HepG2 (cell line): Measurements from ENCODE around the gene PARN. TPM values are rescaled to one million over a fixed set of nuclear protein-coding genes. Genes with fewer than 3 reads are reported as not detected.

Source experiments
- ATAC-seq: fragments of 200-7000 bp; cut with Tn5 transposase; 3 replicates; pipeline ENCODE4 v1.9.1; 2020; ENCODE audit warnings: mild to moderate bottlenecking, moderate library complexity
- BruUV-seq: library from RNA; stranded (reverse); fragments of 400-500 nt; replicated peaks from 2 replicates; lab custom pipeline; 2021; lab: Mats Ljungman, UMichigan
- CTCF ChIA-PET: fragments of 300-600 bp; formaldehyde crosslinking; extraction: SDS; loops from one replicate; lab custom pipeline; 2021; ENCODE audit warnings: low total read pairs, inconsistent platforms, low intra/inter-chr PET ratio; lab: Yijun Ruan, JAX
- POLR2A ChIA-PET: fragments of 350-600 bp; sonication (Branson Sonifier 250); formaldehyde crosslinking; loops from one replicate; lab custom pipeline; 2020; ENCODE audit warnings: antibody characterized with exemption, inconsistent platforms; lab: Yijun Ruan, JAX
- DNase-seq: peaks from one replicate; pipeline ENCODE4 v3.0.0-alpha.2; 2015; ENCODE audit warnings: low spot score
- FAIRE-seq: peaks from 3 replicates; lab custom pipeline; 2011; peaks lifted over from hg19 to GRCh38; lab: Jason Lieb, UNC
- H2AFZ ChIP-seq: one replicate; pipeline ENCODE4 v1.6.1; 2011; ENCODE audit warnings: low read length, inconsistent platforms
- H3K27ac ChIP-seq: fragments of 300-600 bp; 3 replicates; pipeline ENCODE4 v1.8.0; 2011; ENCODE audit warnings: mixed run types, mild to moderate bottlenecking, mixed read lengths, low read length, inconsistent platforms; ENCODE audit not compliant: insufficient read depth; ENCODE audit errors: extremely low read length
- H3K27me3 ChIP-seq, 2 experiments: fragments of 200-600 bp in 1 of 2; 2 replicates in 1 of 2; 3 replicates in 1 of 2; pipeline versions ENCODE4 v1.6.0 to v1.8.0; 2011; ENCODE audit warnings: low read length in 2 of 2, mild to moderate bottlenecking in 2 of 2, moderate library complexity in 2 of 2, inconsistent platforms in 1 of 2; ENCODE audit not compliant: insufficient read depth in 2 of 2, control insufficient read depth in 1 of 2
- H3K36me3 ChIP-seq, 2 experiments: fragments of 200-600 bp in 1 of 2; replicated peaks in 1 of 2; 2 replicates in 1 of 2; 3 replicates in 1 of 2; pipeline versions ENCODE4 v1.5.1 to v1.8.0; 2011; ENCODE audit warnings: low read length in 2 of 2, inconsistent platforms in 1 of 2; ENCODE audit not compliant: insufficient read depth in 2 of 2, control insufficient read depth in 1 of 2
- H3K4me1 ChIP-seq: 2 replicates; pipeline ENCODE4 v1.5.1; 2012; ENCODE audit warnings: low read length, inconsistent platforms; ENCODE audit not compliant: insufficient read depth
- H3K4me2 ChIP-seq: 2 replicates; pipeline ENCODE4 v1.6.0; 2011; ENCODE audit warnings: low read depth, low read length, inconsistent platforms
- H3K4me3 ChIP-seq, 3 experiments: fragments of 200-600 bp in 1 of 3; sonication (generic), shearing (Covaris generic) in 1 of 3; replicated peaks in 1 of 3; 2 replicates each; pipeline ENCODE4 v1.5.1; 2011 to 2016; ENCODE audit warnings: low read length in 3 of 3, inconsistent platforms in 2 of 3, low read depth in 2 of 3, mild to moderate bottlenecking in 2 of 3, control low read depth in 1 of 3, mixed read lengths in 1 of 3; ENCODE audit not compliant: insufficient read depth in 1 of 3
- H3K79me2 ChIP-seq: one replicate; pipeline ENCODE4 v1.6.1; 2011; ENCODE audit warnings: low read length, inconsistent platforms; ENCODE audit not compliant: insufficient read depth
- H3K9ac ChIP-seq: 2 replicates; pipeline ENCODE4 v1.6.0; 2011; ENCODE audit warnings: mild to moderate bottlenecking, low read depth, low read length, inconsistent platforms; ENCODE audit not compliant: insufficient read depth
- H3K9me3 ChIP-seq: 2 replicates; pipeline ENCODE4 v1.5.1; 2012; ENCODE audit warnings: mild to moderate bottlenecking, low read length
- H4K20me1 ChIP-seq: 2 replicates; pipeline ENCODE4 v1.6.0; 2011; ENCODE audit warnings: inconsistent platforms, mild to moderate bottlenecking, low read length, moderate library complexity; ENCODE audit not compliant: insufficient read depth
- FOXO1 ChIP-seq: sonication (generic); formaldehyde crosslinking; IDR thresholded peaks from 2 replicates; pipeline ENCODE4 v1.4.0; 2020; ENCODE audit warnings: missing genetic modification reagents
- KLF13 ChIP-seq: sonication (generic); formaldehyde crosslinking; IDR thresholded peaks from 2 replicates; pipeline ENCODE4 v1.4.0; 2020; ENCODE audit warnings: mild to moderate bottlenecking, missing genetic modification reagents
- NCOA2 ChIP-seq: sonication (generic); formaldehyde crosslinking; IDR thresholded peaks from 2 replicates; pipeline ENCODE4 v1.8.0; 2022; ENCODE audit warnings: inconsistent platforms
- POLR2AphosphoS2 ChIP-seq: IDR thresholded peaks from 2 replicates; pipeline ENCODE4 v1.6.1; 2011; ENCODE audit warnings: low read depth, low read length, improper control_type of control experiment
- SOX13 ChIP-seq, 3 experiments: fragments of 450-650 bp in 1 of 3; sonication (generic) in 1 of 3; formaldehyde crosslinking in 1 of 3; IDR thresholded peaks in 2 of 3; conservative IDR thresholded peaks in 1 of 3; 2 replicates each; pipeline versions ENCODE4 v1.5.0 to v1.6.1; 2016 to 2020; ENCODE audit warnings: antibody characterized with exemption in 1 of 3, mild to moderate bottlenecking in 1 of 3, missing compliant biosample characterization in 1 of 3, missing genetic modification reagents in 1 of 3, moderate library complexity in 1 of 3
- SOX6 ChIP-seq, 2 experiments: fragments of 450-650 bp in 1 of 2; sonication (generic) in 1 of 2; formaldehyde crosslinking in 1 of 2; IDR thresholded peaks; 2 replicates each; pipeline versions ENCODE4 v1.4.0 to v1.6.1; 2017 to 2020; ENCODE audit warnings: antibody characterized with exemption in 1 of 2, mild to moderate bottlenecking in 1 of 2, missing genetic modification reagents in 1 of 2
- SP4 ChIP-seq: sonication (generic); formaldehyde crosslinking; IDR thresholded peaks from 2 replicates; pipeline ENCODE4 v1.8.1; 2023; ENCODE audit warnings: mild to moderate bottlenecking, missing genetic modification reagents
- TCF7 ChIP-seq: sonication (generic); IDR thresholded peaks from 2 replicates; pipeline ENCODE4 v1.6.1; 2016; ENCODE audit warnings: antibody characterized with exemption, low read depth
- ZNF24 ChIP-seq: fragments of 450-650 bp; IDR thresholded peaks from 2 replicates; pipeline ENCODE4 v1.6.1; 2017; ENCODE audit warnings: antibody characterized with exemption, mild to moderate bottlenecking
- ZNF616 ChIP-seq: sonication (generic); formaldehyde crosslinking; IDR thresholded peaks from 2 replicates; pipeline ENCODE4 v1.5.0; 2020; ENCODE audit warnings: low read depth, mild to moderate bottlenecking, missing genetic modification reagents
- WGBS: methylation state at CpG from one replicate; pipeline ENCODE4 v1.1.6; 2017; ENCODE audit warnings: low lambda C conversion rate; 5-methylcytosine and 5-hydroxymethylcytosine counted together
- in situ Hi-C: cut with HindIII; loops from 2 replicates; pipeline ENCODE4 v1.10.0; 2017; ENCODE audit warnings: low pct_unique_long_range_greater_than_20kb; ENCODE audit not compliant: extremely low pct_ligation_motif_present
- intact Hi-C: fragments of 100-400 bp; cut with micrococcal nuclease; formaldehyde crosslinking; loops from one replicate; pipeline ENCODE4 v1.10.0; 2022; ENCODE audit not compliant: unreplicated experiment
- polyA plus RNA-seq, 8 experiments: library from polyadenylated mRNA; depleted of rRNA in 3 of 8; stranded (reverse) in 7 of 8; unstranded in 1 of 8; fragments of >200 nt; fragmentation: Illumina TruSeq in 4 of 8; extraction: Trizol in 4 of 8; gene quantifications; 2 replicates each; pipeline versions ENCODE4 v1.2.1 to v1.2.3, GENCODE V29; 2011 to 2016; ENCODE audit warnings: low read depth in 4 of 8, missing spikeins in 1 of 8, mixed read lengths in 1 of 8; ENCODE audit not compliant: insufficient read depth in 1 of 8
- total RNA-seq, 5 experiments: library from RNA; depleted of rRNA; stranded (reverse); fragments of >200 nt; fragmentation: Illumina TruSeq; extraction: Trizol; gene quantifications; 2 replicates each; pipeline ENCODE4 v1.2.3, GENCODE V29; 2016; ENCODE audit warnings: low read depth in 1 of 5
- TF ChIP-seq, protein P1 (sequence below): sonication (generic); formaldehyde crosslinking; IDR thresholded peaks from 2 replicates; pipeline ENCODE4 v1.9.0; 2021; ENCODE audit warnings: missing genetic modification reagents, mild to moderate bottlenecking, borderline replicate concordance
- TF ChIP-seq, protein P2 (sequence below): IDR thresholded peaks from 2 replicates; pipeline ENCODE4 v1.6.1; 2016; ENCODE audit warnings: missing compliant biosample characterization, missing genetic modification reagents, borderline replicate concordance
- TF ChIP-seq, protein P3 (sequence below): sonication (generic); formaldehyde crosslinking; IDR thresholded peaks from 2 replicates; pipeline ENCODE4 v1.5.0; 2020; ENCODE audit warnings: missing genetic modification reagents, mild to moderate bottlenecking, borderline replicate concordance
- TF ChIP-seq, protein P4 (sequence below), 2 experiments: sonication (generic) in 1 of 2; formaldehyde crosslinking in 1 of 2; IDR thresholded peaks; 2 replicates each; pipeline versions ENCODE4 v1.4.0 to v1.6.1; 2016 to 2020; ENCODE audit warnings: borderline replicate concordance in 1 of 2, low read depth in 1 of 2, mild to moderate bottlenecking in 1 of 2, missing genetic modification reagents in 1 of 2
- TF ChIP-seq, protein P5 (sequence below): IDR thresholded peaks from 2 replicates; pipeline ENCODE4 v1.6.1; 2018; ENCODE audit warnings: missing genetic modification reagents, mild to moderate bottlenecking, missing compliant biosample characterization

Gene PARN
- total and polyA plus RNA-seq, 2 of the 13 experiments (the other 11 are each of a cell fraction or from before 2014, with no cell fraction given), result 13.3 to 47.6 TPM

DNA sequence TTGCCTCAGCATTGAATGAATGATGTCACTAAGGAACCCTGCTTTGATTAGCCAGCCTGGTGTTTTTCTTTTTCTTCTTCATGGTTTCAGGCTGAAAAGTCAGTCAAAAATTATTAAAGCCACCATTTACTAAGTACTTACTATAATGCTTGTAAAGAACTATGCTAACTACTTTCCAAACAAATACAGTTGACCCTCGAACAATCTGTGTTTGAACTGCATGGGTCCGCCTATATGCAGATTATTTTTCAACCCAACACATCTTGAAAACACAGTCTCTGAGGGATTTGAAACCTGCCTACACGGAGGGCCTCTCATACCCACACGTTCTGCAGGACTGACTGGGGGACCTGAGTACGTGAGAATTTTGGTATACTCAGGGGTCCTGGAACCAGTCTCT lies 136.3 kb downstream of the PARN start:
- POLR2A ChIA-PET, result no interaction called here
- Histone ChIP-seq H3K79me2 (peaks cover 2% of the 10 kb centered on the region), H3K9me3 (no peaks in the 10 kb centered on the region), H3K27me3 (no peaks in the 10 kb centered on the region), H3K4me3 (no peak overlapping the region), H3K4me1 (peaks cover 86% of the 10 kb centered on the region), H3K9ac (no peak overlapping the region), H4K20me1 (no peaks in the 10 kb centered on the region), H3K4me2 (peak overlapping the region; percentile 38), H3K36me3 (peaks cover 0 to 4% of the 10 kb centered on the region in 2 experiments; a peak in 1 of 5 replicates), H3K27ac (peak overlapping the region; percentile 21), H2AFZ (no peak overlapping the region)
- CTCF ChIA-PET, result no interaction called here
- DNase-seq (peak; percentile 60), ATAC-seq (peak; percentile 42), FAIRE-seq (peak; percentile 12)
- intact Hi-C loops (no loop called here), in situ Hi-C loops (no loop called here)
- BruUV-seq, result no TSS peak
- WGBS, result 24% methylated on average over 5 of the region's 5 CpGs
- no peak for TF ChIP-seq SP4 (CRISPR knock-in tag)
- no peak for TF ChIP-seq SOX6 (IDR thresholded peaks at IDR 0.05)
- TF ChIP-seq SOX6 (CRISPR knock-in tag; IDR thresholded peaks at IDR 0.05), result 0 out of 2 replicates have a peak, but pooled peaks have one; percentile 23
- 0 out of 2 replicates have a peak, but pooled peaks have one; percentile 12 for TF ChIP-seq NCOA2 (CRISPR knock-in tag)
- TF ChIP-seq, protein P1, sequence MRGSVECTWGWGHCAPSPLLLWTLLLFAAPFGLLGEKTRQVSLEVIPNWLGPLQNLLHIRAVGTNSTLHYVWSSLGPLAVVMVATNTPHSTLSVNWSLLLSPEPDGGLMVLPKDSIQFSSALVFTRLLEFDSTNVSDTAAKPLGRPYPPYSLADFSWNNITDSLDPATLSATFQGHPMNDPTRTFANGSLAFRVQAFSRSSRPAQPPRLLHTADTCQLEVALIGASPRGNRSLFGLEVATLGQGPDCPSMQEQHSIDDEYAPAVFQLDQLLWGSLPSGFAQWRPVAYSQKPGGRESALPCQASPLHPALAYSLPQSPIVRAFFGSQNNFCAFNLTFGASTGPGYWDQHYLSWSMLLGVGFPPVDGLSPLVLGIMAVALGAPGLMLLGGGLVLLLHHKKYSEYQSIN, result no peak
- TF ChIP-seq, protein P2, sequence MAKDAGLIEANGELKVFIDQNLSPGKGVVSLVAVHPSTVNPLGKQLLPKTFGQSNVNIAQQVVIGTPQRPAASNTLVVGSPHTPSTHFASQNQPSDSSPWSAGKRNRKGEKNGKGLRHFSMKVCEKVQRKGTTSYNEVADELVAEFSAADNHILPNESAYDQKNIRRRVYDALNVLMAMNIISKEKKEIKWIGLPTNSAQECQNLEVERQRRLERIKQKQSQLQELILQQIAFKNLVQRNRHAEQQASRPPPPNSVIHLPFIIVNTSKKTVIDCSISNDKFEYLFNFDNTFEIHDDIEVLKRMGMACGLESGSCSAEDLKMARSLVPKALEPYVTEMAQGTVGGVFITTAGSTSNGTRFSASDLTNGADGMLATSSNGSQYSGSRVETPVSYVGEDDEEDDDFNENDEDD, result no peak
- no peak for TF ChIP-seq SOX13 (IDR thresholded peaks at IDR 0.05)
- TF ChIP-seq SOX13 (CRISPR knock-in tag; conservative IDR thresholded peaks at IDR 0.05 in 1 of 2, IDR thresholded peaks at IDR 0.05 in 1 of 2), result peak in 1 of 2 experiments; percentile 23; a peak in 1 of 4 replicates
- no peak for TF ChIP-seq KLF13 (CRISPR knock-in tag)
- TF ChIP-seq ZNF616 (CRISPR knock-in tag), result no peak
- TF ChIP-seq, protein P3, sequence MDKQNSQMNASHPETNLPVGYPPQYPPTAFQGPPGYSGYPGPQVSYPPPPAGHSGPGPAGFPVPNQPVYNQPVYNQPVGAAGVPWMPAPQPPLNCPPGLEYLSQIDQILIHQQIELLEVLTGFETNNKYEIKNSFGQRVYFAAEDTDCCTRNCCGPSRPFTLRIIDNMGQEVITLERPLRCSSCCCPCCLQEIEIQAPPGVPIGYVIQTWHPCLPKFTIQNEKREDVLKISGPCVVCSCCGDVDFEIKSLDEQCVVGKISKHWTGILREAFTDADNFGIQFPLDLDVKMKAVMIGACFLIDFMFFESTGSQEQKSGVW (CRISPR knock-in tag), result no peak
- peak; percentile 68 for TF ChIP-seq ZNF24
- 0 out of 2 replicates have a peak, but pooled peaks have one; percentile 19 for TF ChIP-seq TCF7
- TF ChIP-seq FOXO1 (CRISPR knock-in tag), result no peak
- TF ChIP-seq, protein P4, sequence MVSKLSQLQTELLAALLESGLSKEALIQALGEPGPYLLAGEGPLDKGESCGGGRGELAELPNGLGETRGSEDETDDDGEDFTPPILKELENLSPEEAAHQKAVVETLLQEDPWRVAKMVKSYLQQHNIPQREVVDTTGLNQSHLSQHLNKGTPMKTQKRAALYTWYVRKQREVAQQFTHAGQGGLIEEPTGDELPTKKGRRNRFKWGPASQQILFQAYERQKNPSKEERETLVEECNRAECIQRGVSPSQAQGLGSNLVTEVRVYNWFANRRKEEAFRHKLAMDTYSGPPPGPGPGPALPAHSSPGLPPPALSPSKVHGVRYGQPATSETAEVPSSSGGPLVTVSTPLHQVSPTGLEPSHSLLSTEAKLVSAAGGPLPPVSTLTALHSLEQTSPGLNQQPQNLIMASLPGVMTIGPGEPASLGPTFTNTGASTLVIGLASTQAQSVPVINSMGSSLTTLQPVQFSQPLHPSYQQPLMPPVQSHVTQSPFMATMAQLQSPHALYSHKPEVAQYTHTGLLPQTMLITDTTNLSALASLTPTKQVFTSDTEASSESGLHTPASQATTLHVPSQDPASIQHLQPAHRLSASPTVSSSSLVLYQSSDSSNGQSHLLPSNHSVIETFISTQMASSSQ (IDR thresholded peaks at IDR 0.05; ENCODE audit: low read depth), result no peak
- TF ChIP-seq, protein P4 (CRISPR knock-in tag; IDR thresholded peaks at IDR 0.05; ENCODE audit: borderline replicate concordance), result peak; percentile 17; the same call in 1 of the 2 replicates
- TF ChIP-seq, protein P5, sequence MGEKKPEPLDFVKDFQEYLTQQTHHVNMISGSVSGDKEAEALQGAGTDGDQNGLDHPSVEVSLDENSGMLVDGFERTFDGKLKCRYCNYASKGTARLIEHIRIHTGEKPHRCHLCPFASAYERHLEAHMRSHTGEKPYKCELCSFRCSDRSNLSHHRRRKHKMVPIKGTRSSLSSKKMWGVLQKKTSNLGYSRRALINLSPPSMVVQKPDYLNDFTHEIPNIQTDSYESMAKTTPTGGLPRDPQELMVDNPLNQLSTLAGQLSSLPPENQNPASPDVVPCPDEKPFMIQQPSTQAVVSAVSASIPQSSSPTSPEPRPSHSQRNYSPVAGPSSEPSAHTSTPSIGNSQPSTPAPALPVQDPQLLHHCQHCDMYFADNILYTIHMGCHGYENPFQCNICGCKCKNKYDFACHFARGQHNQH (CRISPR knock-in tag), result 0 out of 2 replicates have a peak, but pooled peaks have one; percentile 40
- TF ChIP-seq POLR2AphosphoS2, result no peak
